Measurements from ENCODE around the gene SLC22A23.

The SLC22A23 gene

GRCh38 chr6:3356056-3356823 lies 100.6 kb downstream of the SLC22A23 start:
- TF ChIP-seq CREB1 (IDR thresholded peaks at IDR 0.05; ENCODE audit: low read depth) (0 out of 2 replicates have a peak, but pooled peaks have one; percentile 27), MAX (IDR thresholded peaks at IDR 0.05) (peak; percentile 15; the same call in 1 of the 2 replicates), EGR1 (IDR thresholded peaks at IDR 0.05) (no peak), USF1 (IDR thresholded peaks at IDR 0.05) (0 out of 2 replicates have a peak, but pooled peaks have one; percentile 15)

GRCh38 chr6:3355358-3356055 lies 101.3 kb downstream of the SLC22A23 start:
- no peak for TF ChIP-seq RAD21 (IDR thresholded peaks at IDR 0.05; ENCODE audit: low read depth)
- TF ChIP-seq FOXM1 (IDR thresholded peaks at IDR 0.05; ENCODE audit: borderline replicate concordance, low read depth): 0 out of 2 replicates have a peak, but pooled peaks have one; percentile 8
- no peak for TF ChIP-seq EGR1 (IDR thresholded peaks at IDR 0.05)
- TF ChIP-seq EP300 (IDR thresholded peaks at IDR 0.05; ENCODE audit: borderline replicate concordance): no peak
- TF ChIP-seq USF1 (IDR thresholded peaks at IDR 0.05): no peak

- TF ChIP-seq FOXM1 (IDR thresholded peaks at IDR 0.05; ENCODE audit: borderline replicate concordance, low read depth) (no peak), EGR1 (IDR thresholded peaks at IDR 0.05) (no peak), USF1 (IDR thresholded peaks at IDR 0.05) (no peak), REST (IDR thresholded peaks at IDR 0.05; ENCODE audit: low read depth) (no peak), MAX (IDR thresholded peaks at IDR 0.05) (no peak), NFIC (IDR thresholded peaks at IDR 0.05) (no peak), ZBTB7A (IDR thresholded peaks at IDR 0.05; ENCODE audit: low read depth) (no peak), RAD21 (IDR thresholded peaks at IDR 0.05; ENCODE audit: low read depth) (no peak), YY1 (IDR thresholded peaks at IDR 0.05; ENCODE audit: low read depth) (no peak), TCF12 (IDR thresholded peaks at IDR 0.05; ENCODE audit: low read depth) (no peak), CEBPB (IDR thresholded peaks at IDR 0.05) (no peak), CREB1 (IDR thresholded peaks at IDR 0.05; ENCODE audit: low read depth) (no peak), TEAD4 (IDR thresholded peaks at IDR 0.05) (no peak), TAF1 (IDR thresholded peaks at IDR 0.05; ENCODE audit: low read depth) (no peak), EP300 (IDR thresholded peaks at IDR 0.05; ENCODE audit: borderline replicate concordance) (no peak)
These were observed 101.9 kb downstream of the SLC22A23 start for GRCh38 chr6:3355011-3355357.

GRCh38 chr6:3353939-3354338 lies 102.9 kb downstream of the SLC22A23 start:
- TF ChIP-seq ZBTB7A (IDR thresholded peaks at IDR 0.05; ENCODE audit: low read depth): no peak
- no peak for TF ChIP-seq YY1 (IDR thresholded peaks at IDR 0.05; ENCODE audit: low read depth)
- no peak for TF ChIP-seq EP300 (IDR thresholded peaks at IDR 0.05; ENCODE audit: borderline replicate concordance)
- TF ChIP-seq REST (IDR thresholded peaks at IDR 0.05; ENCODE audit: low read depth): no peak
- TF ChIP-seq FOXM1 (IDR thresholded peaks at IDR 0.05; ENCODE audit: borderline replicate concordance, low read depth): no peak
- no peak for TF ChIP-seq CREB1 (IDR thresholded peaks at IDR 0.05; ENCODE audit: low read depth)
- TF ChIP-seq TAF1 (IDR thresholded peaks at IDR 0.05; ENCODE audit: low read depth): no peak
- TF ChIP-seq CEBPB (IDR thresholded peaks at IDR 0.05): no peak
- no peak for TF ChIP-seq TCF12 (IDR thresholded peaks at IDR 0.05; ENCODE audit: low read depth)
- TF ChIP-seq TEAD4 (IDR thresholded peaks at IDR 0.05): no peak
- TF ChIP-seq EGR1 (IDR thresholded peaks at IDR 0.05): no peak
- TF ChIP-seq USF1 (IDR thresholded peaks at IDR 0.05): no peak
